K562 (cell line): Measurements from ENCODE around the gene MALAT1. TPM values are rescaled to one million over a fixed set of nuclear protein-coding genes. Genes with fewer than 3 reads are reported as not detected.

Source experiments
- ATF1 ChIP-seq, 2 experiments: fragments of 450-650 bp in 1 of 2; IDR thresholded peaks; 2 replicates each; pipeline ENCODE4 v1.6.1; 2016; ENCODE audit warnings: missing compliant biosample characterization in 1 of 2, missing genetic modification characterization in 1 of 2
- BRD4 ChIP-seq: fragments of 200-600 bp; sonication (generic); IDR thresholded peaks from 2 replicates; pipeline ENCODE4 v1.6.1; 2017; ENCODE audit warnings: inconsistent platforms
- BRD9 ChIP-seq: fragments of 450-650 bp; IDR thresholded peaks from 2 replicates; pipeline ENCODE4 v1.6.1; 2018; ENCODE audit warnings: low read depth; ENCODE audit not compliant: partially characterized antibody
- CEBPG ChIP-seq, 3 experiments: fragments of 200-800 bp in 1 of 3; sonication (Bioruptor generic) in 1 of 3; sonication (generic) in 1 of 3; formaldehyde crosslinking in 1 of 3; IDR thresholded peaks in 2 of 3; conservative IDR thresholded peaks in 1 of 3; 2 replicates each; pipeline versions ENCODE4 v1.6.1 to v1.8.0; 2016 to 2022; ENCODE audit warnings: missing compliant biosample characterization in 2 of 3, missing genetic modification characterization in 2 of 3, mild to moderate bottlenecking in 1 of 3, missing genetic modification reagents in 1 of 3
- CREB3 ChIP-seq: fragments of 450-650 bp; conservative IDR thresholded peaks from 2 replicates; pipeline ENCODE4 v1.6.1; 2016; ENCODE audit warnings: missing genetic modification characterization, low read depth, mild to moderate bottlenecking, missing compliant biosample characterization, moderate library complexity
- CREBBP ChIP-seq: IDR thresholded peaks from one replicate; pipeline ENCODE4 v1.6.1; 2012; ENCODE audit warnings: low read depth, mild to moderate bottlenecking, control low read depth, inconsistent platforms, low read length
- DPF2 ChIP-seq: fragments of 450-650 bp; IDR thresholded peaks from 2 replicates; pipeline ENCODE4 v1.6.1; 2016
- LEF1 ChIP-seq: fragments of 450-650 bp; IDR thresholded peaks from 2 replicates; pipeline ENCODE4 v1.6.1; 2016; ENCODE audit warnings: mild to moderate bottlenecking
- MNT ChIP-seq, 2 experiments: fragments of 450-650 bp; conservative IDR thresholded peaks; 2 replicates each; pipeline ENCODE4 v1.6.1; 2017; ENCODE audit warnings: mild to moderate bottlenecking in 2 of 2, moderate library complexity in 2 of 2
- MTF1 ChIP-seq: fragments of 250-450 bp; sonication (Bioruptor Pico); IDR thresholded peaks from 2 replicates; pipeline ENCODE4 v1.9.0; 2021; ENCODE audit warnings: moderate library complexity, mild to moderate bottlenecking, inconsistent platforms, borderline replicate concordance
- PURB ChIP-seq: sonication (generic); formaldehyde crosslinking; IDR thresholded peaks from 2 replicates; pipeline ENCODE4 v1.9.0; 2021; ENCODE audit warnings: low read depth, mild to moderate bottlenecking, missing genetic modification reagents
- RFX7 ChIP-seq: fragments of 250-450 bp; sonication (Bioruptor Pico); IDR thresholded peaks from 2 replicates; pipeline ENCODE4 v1.5.1; 2021; ENCODE audit warnings: mild to moderate bottlenecking
- TAF1 ChIP-seq: IDR thresholded peaks from 2 replicates; pipeline ENCODE4 v1.6.1; 2011; ENCODE audit warnings: mild to moderate bottlenecking, low read length, moderate library complexity; ENCODE audit not compliant: insufficient read depth, control insufficient read depth, severe bottlenecking; ENCODE audit errors: extremely low read depth
- TBL1XR1 ChIP-seq, 2 experiments: IDR thresholded peaks; 2 replicates each; pipeline ENCODE4 v1.6.1; 2012; ENCODE audit warnings: improper control_type of control experiment in 2 of 2, low read length in 2 of 2, mild to moderate bottlenecking in 1 of 2
- U2AF2 ChIP-seq: fragments of 200-400 bp; formaldehyde crosslinking; optimal IDR thresholded peaks from 2 replicates; pipeline ENCODE3; 2017; ENCODE audit warnings: low read depth, mild to moderate bottlenecking, low read length
- ZFPM2 ChIP-seq: fragments of 250-450 bp; sonication (Bioruptor Pico); IDR thresholded peaks from 2 replicates; pipeline ENCODE4 v1.5.1; 2022; ENCODE audit warnings: mild to moderate bottlenecking
- ZNF12 ChIP-seq: sonication (generic); formaldehyde crosslinking; IDR thresholded peaks from 2 replicates; pipeline ENCODE4 v1.4.0; 2020; ENCODE audit warnings: mild to moderate bottlenecking, missing genetic modification reagents
- ZNF184 ChIP-seq: sonication (generic); formaldehyde crosslinking; IDR thresholded peaks from 2 replicates; pipeline ENCODE4 v1.5.0; 2020; ENCODE audit warnings: missing genetic modification reagents
- ZNF263 ChIP-seq: sonication (generic); formaldehyde crosslinking; IDR thresholded peaks from 2 replicates; pipeline ENCODE4 v1.8.0; 2022; ENCODE audit warnings: mild to moderate bottlenecking, missing genetic modification reagents, borderline replicate concordance
- ZNF324 ChIP-seq: fragments of 250-450 bp; sonication (Bioruptor Pico); IDR thresholded peaks from 2 replicates; pipeline ENCODE4 v1.4.0; 2020; ENCODE audit warnings: mild to moderate bottlenecking
- ZNF449 ChIP-seq: fragments of 250-450 bp; sonication (Bioruptor Pico); IDR thresholded peaks from 2 replicates; pipeline ENCODE4 v1.8.0; 2022; ENCODE audit warnings: moderate library complexity, mild to moderate bottlenecking, inconsistent platforms
- ZNF589 ChIP-seq: fragments of 200-800 bp; sonication (Bioruptor generic); IDR thresholded peaks from 2 replicates; pipeline ENCODE4 v1.6.1; 2016; ENCODE audit warnings: low read depth, missing genetic modification characterization, missing compliant biosample characterization
- ZNF644 ChIP-seq: fragments of 200-800 bp; sonication (Bioruptor generic); IDR thresholded peaks from 2 replicates; pipeline ENCODE4 v1.6.1; 2016; ENCODE audit warnings: low read depth, missing genetic modification characterization, missing compliant biosample characterization
- polyA plus RNA-seq, 8 experiments: library from polyadenylated mRNA; depleted of rRNA in 4 of 8; stranded (reverse) in 5 of 8; unstranded in 3 of 8; fragments of >200 nt; fragmentation: Nextera tagmentation in 2 of 8; fragmentation: Illumina TruSeq in 1 of 8; extraction: Ambion mirVana in 2 of 8; extraction: Trizol in 1 of 8; gene quantifications; 2 replicates each; pipeline versions ENCODE4 v1.2.1 to v1.2.3, GENCODE V29; 2011 to 2014; ENCODE audit warnings: inconsistent platforms in 1 of 8, missing spikeins in 1 of 8
- total RNA-seq, 7 experiments: library from RNA; depleted of rRNA in 6 of 7; stranded (reverse); fragments of >200 nt in 6 of 7; fragmentation: Illumina TruSeq in 2 of 7; extraction: Trizol in 2 of 7; gene quantifications; 2 replicates each; pipeline versions ENCODE4 v1.2.1 to v1.2.3, GENCODE V29; 2011 to 2021; ENCODE audit warnings: low replicate concordance in 1 of 7

The MALAT1 gene
- total and polyA plus RNA-seq, 9 of the 15 experiments (the other 6 are each of a cell fraction or from before 2014, with no cell fraction given): 363 to 8,715 (median 2,351) TPM

GRCh38 chr11:65496304-65497140 is 2.3 kb upstream of the MALAT1 start (continued):
- no peak for TF ChIP-seq CREBBP
- no peak for TF ChIP-seq ZNF324 (CRISPR knock-in tag)
- TF ChIP-seq ZNF449 (CRISPR knock-in tag): no peak
- no peak for TF ChIP-seq ZNF644 (tag)
- TF ChIP-seq LEF1: no peak
- no peak for TF ChIP-seq BRD9
- peak; percentile 73 for TF ChIP-seq CREB3 (tag)
- no peak for TF ChIP-seq ZNF263 (CRISPR knock-in tag)
- TF ChIP-seq DPF2: no peak
- TF ChIP-seq ZNF589 (CRISPR knock-in tag): peak; percentile 45; the same call in 1 of the 2 replicates
- TF ChIP-seq MTF1 (CRISPR knock-in tag): no peak
- TF ChIP-seq TAF1: no peak
- no peak for TF ChIP-seq MNT (conservative IDR thresholded peaks at IDR 0.05)
- no peak for TF ChIP-seq BRD4
- no peak for TF ChIP-seq RFX7 (CRISPR knock-in tag)
- TF ChIP-seq U2AF2: no peak
- TF ChIP-seq ATF1 (CRISPR knock-in tag; IDR thresholded peaks at IDR 0.05): no peak
- TF ChIP-seq ATF1 (tag; IDR thresholded peaks at IDR 0.05): no peak
- TF ChIP-seq PURB (CRISPR knock-in tag): no peak
- no peak for TF ChIP-seq ZFPM2 (CRISPR knock-in tag)
- TF ChIP-seq ZNF184 (CRISPR knock-in tag): no peak
- TF ChIP-seq ZNF12 (CRISPR knock-in tag): no peak
- TF ChIP-seq CEBPG (CRISPR knock-in tag; IDR thresholded peaks at IDR 0.05): no peak
- no peak for TF ChIP-seq CEBPG (tag; conservative IDR thresholded peaks at IDR 0.05 in 1 of 2, IDR thresholded peaks at IDR 0.05 in 1 of 2)
- TF ChIP-seq TBL1XR1 (IDR thresholded peaks at IDR 0.05; ENCODE audit: low read length in 2 of 2): peak in 1 of 2 experiments; percentile 14; a peak in 1 of 4 replicates
